HEK293 (cell line): ENCODE measurements around the gene RB1.

Experiments used
- CTCF ChIA-PET: fragments of 350-600 bp; formaldehyde crosslinking; extraction: SDS; loops from one replicate; lab custom pipeline; 2021; ENCODE audit warnings: antibody characterized with exemption; lab: Yijun Ruan, JAX
- POLR2A ChIA-PET: fragments of 300-600 bp; formaldehyde crosslinking; extraction: SDS; loops from one replicate; lab custom pipeline; 2020; ENCODE audit warnings: antibody characterized with exemption, inconsistent platforms; lab: Yijun Ruan, JAX
- H3K27ac ChIP-seq: fragments of 200-500 bp; sonication (Bioruptor generic); 2 replicates; pipeline ENCODE4 v1.5.1; 2014; ENCODE audit warnings: low read depth, low read length, control low read depth, inconsistent platforms; ENCODE audit errors: extremely low read depth
- H3K36me3 ChIP-seq, 2 experiments: fragments of 200-500 bp in 1 of 2; sonication (Bioruptor generic) in 1 of 2; 1 replicate in 1 of 2; 2 replicates in 1 of 2; pipeline ENCODE4 v1.5.1; 2014 to 2017; ENCODE audit warnings: inconsistent platforms in 2 of 2, low read length in 2 of 2; ENCODE audit not compliant: control insufficient read depth in 2 of 2, insufficient read depth in 1 of 2
- H3K4me1 ChIP-seq: fragments of 200-500 bp; sonication (Bioruptor generic); 2 replicates; pipeline ENCODE4 v1.5.1; 2014; ENCODE audit warnings: mild to moderate bottlenecking, low read length, inconsistent platforms; ENCODE audit not compliant: control insufficient read depth, insufficient read depth
- H3K4me3 ChIP-seq: 2 replicates; pipeline ENCODE4 v1.5.1; 2011; ENCODE audit warnings: low read depth, mild to moderate bottlenecking, control low read depth, low read length, moderate library complexity
- H3K9me3 ChIP-seq: fragments of 200-500 bp; sonication (Bioruptor generic); 2 replicates; pipeline ENCODE4 v1.5.1; 2014; ENCODE audit warnings: low read depth, low read length, inconsistent platforms; ENCODE audit not compliant: control insufficient read depth, insufficient read depth
- GLIS1 ChIP-seq: fragments of 450-650 bp; formaldehyde crosslinking; IDR thresholded peaks from 2 replicates; pipeline ENCODE4 v1.5.1; 2016; ENCODE audit warnings: missing biosample characterization, missing genetic modification characterization
- TRIM28 ChIP-seq: IDR thresholded peaks from 2 replicates; pipeline ENCODE4 v1.6.1; 2011; ENCODE audit warnings: low read length, control low read depth, borderline replicate concordance
- ZFHX2 ChIP-seq: fragments of 450-650 bp; formaldehyde crosslinking; conservative IDR thresholded peaks from 2 replicates; pipeline ENCODE4 v1.5.1; 2016; ENCODE audit warnings: missing biosample characterization, missing genetic modification characterization
- ZNF174 ChIP-seq: fragments of 450-650 bp; formaldehyde crosslinking; IDR thresholded peaks from 2 replicates; pipeline ENCODE4 v1.5.0; 2017; ENCODE audit warnings: missing biosample characterization, mild to moderate bottlenecking, missing genetic modification characterization
- ZNF184 ChIP-seq: fragments of 450-650 bp; IDR thresholded peaks from 2 replicates; pipeline ENCODE4 v1.5.1; 2018; ENCODE audit warnings: missing biosample characterization, mild to moderate bottlenecking, missing genetic modification characterization
- ZNF19 ChIP-seq: fragments of 450-650 bp; formaldehyde crosslinking; IDR thresholded peaks from 2 replicates; pipeline ENCODE4; 2016; ENCODE audit warnings: missing biosample characterization, missing genetic modification characterization, low read depth
- ZNF24 ChIP-seq: fragments of 450-650 bp; formaldehyde crosslinking; IDR thresholded peaks from 2 replicates; pipeline ENCODE4 v1.5.1; 2016; ENCODE audit warnings: missing biosample characterization, missing genetic modification characterization
- ZNF391 ChIP-seq: fragments of 450-650 bp; formaldehyde crosslinking; IDR thresholded peaks from 2 replicates; pipeline ENCODE4 v1.5.1; 2016; ENCODE audit warnings: low read depth, missing biosample characterization, missing genetic modification characterization, borderline replicate concordance
- ZNF433 ChIP-seq: fragments of 450-650 bp; formaldehyde crosslinking; IDR thresholded peaks from 2 replicates; pipeline ENCODE4 v1.5.1; 2016; ENCODE audit warnings: missing biosample characterization, missing genetic modification characterization, low read depth
- ZNF48 ChIP-seq: fragments of 450-650 bp; formaldehyde crosslinking; IDR thresholded peaks from 2 replicates; pipeline ENCODE4 v1.5.1; 2016; ENCODE audit warnings: missing biosample characterization, missing genetic modification characterization
- ZNF549 ChIP-seq: fragments of 450-650 bp; IDR thresholded peaks from 2 replicates; pipeline ENCODE4 v1.5.1; 2018; ENCODE audit warnings: missing biosample characterization, missing genetic modification characterization, mild to moderate bottlenecking, inconsistent platforms, moderate library complexity
- ZNF560 ChIP-seq: fragments of 450-650 bp; formaldehyde crosslinking; IDR thresholded peaks from 2 replicates; pipeline ENCODE4 v1.5.1; 2017; ENCODE audit warnings: missing biosample characterization, missing genetic modification characterization, borderline replicate concordance
- ZNF561 ChIP-seq: fragments of 450-650 bp; IDR thresholded peaks from 2 replicates; pipeline ENCODE4 v1.5.1; 2018; ENCODE audit warnings: missing biosample characterization, missing genetic modification characterization, borderline replicate concordance
- ZNF626 ChIP-seq: fragments of 450-650 bp; sonication (Bioruptor Pico); formaldehyde crosslinking; IDR thresholded peaks from 2 replicates; pipeline ENCODE4 v1.5.1; 2018; ENCODE audit warnings: missing biosample characterization, missing genetic modification characterization, inconsistent platforms
- ZNF629 ChIP-seq: fragments of 450-650 bp; formaldehyde crosslinking; IDR thresholded peaks from 2 replicates; pipeline ENCODE4 v1.5.1; 2017; ENCODE audit warnings: missing biosample characterization, missing genetic modification characterization
- ZNF677 ChIP-seq: fragments of 450-650 bp; IDR thresholded peaks from 2 replicates; pipeline ENCODE4 v1.5.0; 2018; ENCODE audit warnings: missing biosample characterization, mild to moderate bottlenecking, missing genetic modification characterization, moderate library complexity
- TF ChIP-seq, protein P1 (sequence below): fragments of 450-650 bp; formaldehyde crosslinking; conservative IDR thresholded peaks from 2 replicates; pipeline ENCODE4 v1.5.1; 2016; ENCODE audit warnings: low read depth, missing biosample characterization, missing genetic modification characterization
- TF ChIP-seq, protein P2 (sequence below): fragments of 450-650 bp; formaldehyde crosslinking; IDR thresholded peaks from 2 replicates; pipeline ENCODE4 v1.5.1; 2017; ENCODE audit warnings: missing biosample characterization, mild to moderate bottlenecking, missing genetic modification characterization, moderate library complexity
- TF ChIP-seq, protein P3 (sequence below): fragments of 450-650 bp; formaldehyde crosslinking; IDR thresholded peaks from 2 replicates; pipeline ENCODE4 v1.5.1; 2016; ENCODE audit warnings: missing biosample characterization, missing genetic modification characterization
- TF ChIP-seq, protein P4 (sequence below): fragments of 450-650 bp; formaldehyde crosslinking; IDR thresholded peaks from 2 replicates; pipeline ENCODE4 v1.5.1; 2016; ENCODE audit warnings: missing biosample characterization, missing genetic modification characterization
- TF ChIP-seq, protein P5 (sequence below): fragments of 450-650 bp; formaldehyde crosslinking; IDR thresholded peaks from 2 replicates; pipeline ENCODE4 v1.5.1; 2016; ENCODE audit warnings: missing biosample characterization, missing genetic modification characterization

Gene RB1

DNA sequence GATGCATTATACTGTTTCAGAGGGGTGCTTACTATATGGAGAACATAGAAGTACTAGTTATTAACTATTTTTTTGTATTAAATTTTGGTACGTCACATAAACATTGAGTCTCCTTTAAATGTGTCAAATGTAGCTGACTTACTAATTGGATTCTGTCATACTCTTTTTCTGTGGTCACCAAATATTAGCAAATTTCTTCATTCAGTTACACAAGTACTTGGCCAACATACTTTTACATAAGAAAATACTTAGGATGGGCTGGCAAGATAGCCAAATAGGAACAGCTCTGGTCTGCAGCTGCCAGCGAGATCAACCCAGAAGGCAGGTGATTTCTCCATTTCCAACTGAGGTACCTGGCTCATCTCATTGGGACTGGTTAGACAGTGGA is 90.1 kb downstream of the RB1 start:
- no peak overlapping the region for H3K27ac ChIP-seq
- TF ChIP-seq, protein P1, sequence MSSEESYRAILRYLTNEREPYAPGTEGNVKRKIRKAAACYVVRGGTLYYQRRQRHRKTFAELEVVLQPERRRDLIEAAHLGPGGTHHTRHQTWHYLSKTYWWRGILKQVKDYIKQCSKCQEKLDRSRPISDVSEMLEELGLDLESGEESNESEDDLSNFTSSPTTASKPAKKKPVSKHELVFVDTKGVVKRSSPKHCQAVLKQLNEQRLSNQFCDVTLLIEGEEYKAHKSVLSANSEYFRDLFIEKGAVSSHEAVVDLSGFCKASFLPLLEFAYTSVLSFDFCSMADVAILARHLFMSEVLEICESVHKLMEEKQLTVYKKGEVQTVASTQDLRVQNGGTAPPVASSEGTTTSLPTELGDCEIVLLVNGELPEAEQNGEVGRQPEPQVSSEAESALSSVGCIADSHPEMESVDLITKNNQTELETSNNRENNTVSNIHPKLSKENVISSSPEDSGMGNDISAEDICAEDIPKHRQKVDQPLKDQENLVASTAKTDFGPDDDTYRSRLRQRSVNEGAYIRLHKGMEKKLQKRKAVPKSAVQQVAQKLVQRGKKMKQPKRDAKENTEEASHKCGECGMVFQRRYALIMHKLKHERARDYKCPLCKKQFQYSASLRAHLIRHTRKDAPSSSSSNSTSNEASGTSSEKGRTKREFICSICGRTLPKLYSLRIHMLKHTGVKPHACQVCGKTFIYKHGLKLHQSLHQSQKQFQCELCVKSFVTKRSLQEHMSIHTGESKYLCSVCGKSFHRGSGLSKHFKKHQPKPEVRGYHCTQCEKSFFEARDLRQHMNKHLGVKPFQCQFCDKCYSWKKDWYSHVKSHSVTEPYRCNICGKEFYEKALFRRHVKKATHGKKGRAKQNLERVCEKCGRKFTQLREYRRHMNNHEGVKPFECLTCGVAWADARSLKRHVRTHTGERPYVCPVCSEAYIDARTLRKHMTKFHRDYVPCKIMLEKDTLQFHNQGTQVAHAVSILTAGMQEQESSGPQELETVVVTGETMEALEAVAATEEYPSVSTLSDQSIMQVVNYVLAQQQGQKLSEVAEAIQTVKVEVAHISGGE (tag by site-specific recombination), result no peak
- TF ChIP-seq ZNF626 (tag by site-specific recombination) (no peak), ZNF19 (no peak), ZNF48 (tag by site-specific recombination) (no peak), ZNF677 (tag by site-specific recombination) (no peak), ZNF391 (tag by site-specific recombination) (no peak), ZNF433 (tag by site-specific recombination) (no peak), ZNF184 (tag by site-specific recombination) (no peak)
- TF ChIP-seq, protein P2, sequence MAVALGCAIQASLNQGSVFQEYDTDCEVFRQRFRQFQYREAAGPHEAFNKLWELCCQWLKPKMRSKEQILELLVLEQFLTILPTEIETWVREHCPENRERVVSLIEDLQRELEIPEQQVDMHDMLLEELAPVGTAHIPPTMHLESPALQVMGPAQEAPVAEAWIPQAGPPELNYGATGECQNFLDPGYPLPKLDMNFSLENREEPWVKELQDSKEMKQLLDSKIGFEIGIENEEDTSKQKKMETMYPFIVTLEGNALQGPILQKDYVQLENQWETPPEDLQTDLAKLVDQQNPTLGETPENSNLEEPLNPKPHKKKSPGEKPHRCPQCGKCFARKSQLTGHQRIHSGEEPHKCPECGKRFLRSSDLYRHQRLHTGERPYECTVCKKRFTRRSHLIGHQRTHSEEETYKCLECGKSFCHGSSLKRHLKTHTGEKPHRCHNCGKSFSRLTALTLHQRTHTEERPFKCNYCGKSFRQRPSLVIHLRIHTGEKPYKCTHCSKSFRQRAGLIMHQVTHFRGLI, result no peak
- TF ChIP-seq, all 188 proteins: peak for 0
- Histone ChIP-seq H3K36me3 (peaks cover 0 to 7% of the 10 kb centered on the region in 2 experiments; a peak in 2 of 3 replicates), H3K9me3 (no peaks in the 10 kb centered on the region), H3K4me1 (no peaks in the 10 kb centered on the region), H3K4me3 (no peak overlapping the region)
- POLR2A ChIA-PET, result no interaction called here
- CTCF ChIA-PET, result no interaction called here

DNA sequence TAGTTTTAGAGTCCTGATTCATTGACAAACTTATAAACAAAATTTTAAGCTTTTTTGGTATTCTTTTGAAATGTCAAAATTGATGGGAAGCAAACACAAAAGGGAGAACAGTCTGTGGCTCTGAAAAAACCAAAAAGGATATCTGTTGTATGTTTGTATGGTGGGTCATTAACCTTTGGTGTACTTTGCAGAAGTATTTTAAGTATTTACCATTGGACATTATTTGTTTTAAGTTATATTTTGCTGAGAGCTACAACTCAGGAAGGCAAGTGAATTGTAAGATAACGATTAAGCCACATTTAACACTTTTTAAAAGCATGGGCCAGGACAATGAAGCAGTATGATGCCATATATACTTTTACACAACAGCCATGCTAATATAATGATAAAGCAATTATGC is 94.2 kb downstream of the RB1 start:
- ChIA-PET POLR2A (no interaction called here), CTCF (no interaction called here)
- TF ChIP-seq GLIS1 (tag by site-specific recombination), result no peak
- TF ChIP-seq, protein P3, sequence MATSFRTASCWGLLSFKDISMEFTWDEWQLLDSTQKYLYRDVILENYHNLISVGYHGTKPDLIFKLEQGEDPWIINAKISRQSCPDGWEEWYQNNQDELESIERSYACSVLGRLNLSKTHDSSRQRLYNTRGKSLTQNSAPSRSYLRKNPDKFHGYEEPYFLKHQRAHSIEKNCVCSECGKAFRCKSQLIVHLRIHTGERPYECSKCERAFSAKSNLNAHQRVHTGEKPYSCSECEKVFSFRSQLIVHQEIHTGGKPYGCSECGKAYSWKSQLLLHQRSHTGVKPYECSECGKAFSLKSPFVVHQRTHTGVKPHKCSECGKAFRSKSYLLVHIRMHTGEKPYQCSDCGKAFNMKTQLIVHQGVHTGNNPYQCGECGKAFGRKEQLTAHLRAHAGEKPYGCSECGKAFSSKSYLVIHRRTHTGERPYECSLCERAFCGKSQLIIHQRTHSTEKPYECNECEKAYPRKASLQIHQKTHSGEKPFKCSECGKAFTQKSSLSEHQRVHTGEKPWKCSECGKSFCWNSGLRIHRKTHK, result no peak
- Histone ChIP-seq H3K4me1 (peaks cover 17% of the 10 kb centered on the region), H3K27ac (no peak overlapping the region), H3K9me3 (no peaks in the 10 kb centered on the region), H3K4me3 (no peak overlapping the region), H3K36me3 (peaks cover 0 to 7% of the 10 kb centered on the region in 2 experiments; a peak in 1 of 3 replicates)

DNA sequence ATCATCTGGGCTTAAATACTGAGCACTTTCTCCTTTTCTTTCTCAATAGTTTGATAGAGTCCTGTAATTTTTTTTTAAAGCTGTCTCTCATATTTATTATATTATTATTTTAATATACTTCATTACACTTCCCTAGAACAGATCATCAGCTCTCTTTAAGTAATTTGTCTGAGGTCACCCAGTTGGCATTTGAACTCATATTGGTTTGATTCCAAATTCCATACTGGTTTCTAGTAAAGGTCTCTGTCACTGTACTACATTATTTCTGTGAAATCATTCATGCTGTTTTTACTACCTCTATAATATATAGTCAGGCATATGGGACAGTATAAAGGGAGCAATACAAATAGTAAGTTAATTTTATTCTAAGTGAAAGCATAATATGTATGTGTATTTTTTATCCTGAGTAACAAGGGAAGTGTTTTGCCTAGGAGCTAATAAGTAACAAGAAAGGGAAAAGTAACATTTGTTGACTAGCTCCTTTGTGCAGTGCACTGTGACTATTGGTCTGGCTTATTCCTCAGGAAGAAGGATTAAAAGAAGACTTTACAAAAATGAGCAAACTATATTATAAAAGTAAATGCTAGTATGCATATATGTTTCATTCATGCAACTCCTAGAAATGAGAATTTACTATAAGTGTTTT is 95.0 kb downstream of the RB1 start:
- CTCF ChIA-PET, result no interaction called here
- no peak for TF ChIP-seq ZNF561 (tag by site-specific recombination)
- TF ChIP-seq ZNF24 (tag by site-specific recombination), result no peak
- TF ChIP-seq, protein P4, sequence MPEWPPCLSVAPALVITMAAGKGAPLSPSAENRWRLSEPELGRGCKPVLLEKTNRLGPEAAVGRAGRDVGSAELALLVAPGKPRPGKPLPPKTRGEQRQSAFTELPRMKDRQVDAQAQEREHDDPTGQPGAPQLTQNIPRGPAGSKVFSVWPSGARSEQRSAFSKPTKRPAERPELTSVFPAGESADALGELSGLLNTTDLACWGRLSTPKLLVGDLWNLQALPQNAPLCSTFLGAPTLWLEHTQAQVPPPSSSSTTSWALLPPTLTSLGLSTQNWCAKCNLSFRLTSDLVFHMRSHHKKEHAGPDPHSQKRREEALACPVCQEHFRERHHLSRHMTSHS, result no peak
- no peak for TF ChIP-seq ZNF549 (tag by site-specific recombination)
- no peak for TF ChIP-seq ZFHX2 (tag by site-specific recombination)
- no peak for TF ChIP-seq ZNF560 (tag by site-specific recombination)
- no peak for TF ChIP-seq ZNF626 (tag by site-specific recombination)
- TF ChIP-seq ZNF174, result no peak
- TF ChIP-seq ZNF629, result no peak
- TF ChIP-seq, protein P5, sequence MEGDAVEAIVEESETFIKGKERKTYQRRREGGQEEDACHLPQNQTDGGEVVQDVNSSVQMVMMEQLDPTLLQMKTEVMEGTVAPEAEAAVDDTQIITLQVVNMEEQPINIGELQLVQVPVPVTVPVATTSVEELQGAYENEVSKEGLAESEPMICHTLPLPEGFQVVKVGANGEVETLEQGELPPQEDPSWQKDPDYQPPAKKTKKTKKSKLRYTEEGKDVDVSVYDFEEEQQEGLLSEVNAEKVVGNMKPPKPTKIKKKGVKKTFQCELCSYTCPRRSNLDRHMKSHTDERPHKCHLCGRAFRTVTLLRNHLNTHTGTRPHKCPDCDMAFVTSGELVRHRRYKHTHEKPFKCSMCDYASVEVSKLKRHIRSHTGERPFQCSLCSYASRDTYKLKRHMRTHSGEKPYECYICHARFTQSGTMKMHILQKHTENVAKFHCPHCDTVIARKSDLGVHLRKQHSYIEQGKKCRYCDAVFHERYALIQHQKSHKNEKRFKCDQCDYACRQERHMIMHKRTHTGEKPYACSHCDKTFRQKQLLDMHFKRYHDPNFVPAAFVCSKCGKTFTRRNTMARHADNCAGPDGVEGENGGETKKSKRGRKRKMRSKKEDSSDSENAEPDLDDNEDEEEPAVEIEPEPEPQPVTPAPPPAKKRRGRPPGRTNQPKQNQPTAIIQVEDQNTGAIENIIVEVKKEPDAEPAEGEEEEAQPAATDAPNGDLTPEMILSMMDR (tag by site-specific recombination), result no peak
- no peak for TF ChIP-seq TRIM28
- no peak for TF ChIP-seq ZNF433 (tag by site-specific recombination)
- Histone ChIP-seq H3K36me3 (peaks cover 0 to 5% of the 10 kb centered on the region in 2 experiments; a peak in 1 of 3 replicates), H3K4me1 (peaks cover 17% of the 10 kb centered on the region), H3K27ac (no peak overlapping the region), H3K4me3 (no peak overlapping the region), H3K9me3 (no peaks in the 10 kb centered on the region)
- POLR2A ChIA-PET, result no interaction called here
